ENCODE results near the gene FAM174C.

The FAM174C gene

DNA sequence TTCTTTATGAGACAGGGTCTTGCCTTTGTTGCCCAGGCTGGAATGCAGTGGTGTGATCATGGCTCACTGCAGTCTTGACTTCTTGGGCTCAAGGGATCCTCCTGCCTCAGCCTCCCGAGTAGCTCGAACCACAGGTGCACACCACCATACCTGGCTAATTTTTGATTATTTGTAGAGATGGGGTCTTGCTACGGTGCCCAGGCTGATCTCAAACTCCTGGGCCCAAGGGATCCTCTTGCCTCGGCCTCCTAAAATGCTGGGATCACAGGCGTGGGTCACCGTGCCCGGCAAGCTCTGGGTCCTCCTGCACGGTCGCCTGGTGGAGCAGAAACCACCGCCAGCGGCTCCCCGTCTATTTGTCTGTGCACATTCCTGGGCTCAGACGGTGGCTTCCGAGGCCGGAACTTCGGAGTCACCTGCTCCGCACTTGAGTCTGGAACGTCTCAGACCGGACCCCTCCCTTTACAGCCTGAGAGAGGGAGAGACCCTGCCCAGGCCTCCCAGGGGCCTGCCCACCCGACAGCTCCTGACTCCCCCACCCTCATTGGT lies 32.5 kb downstream of the FAM174C start:
- no peaks in the 10 kb centered on the region for H3K9me3 ChIP-seq (ENCODE audit: control insufficient read depth, low read length)
- no peak for DNase-seq (ENCODE audit: low read depth)
- H3K9ac ChIP-seq (ENCODE audit: low read length), result no peak overlapping the region
- H3K27me3 ChIP-seq (replicated peaks; ENCODE audit: control insufficient read depth, insufficient read depth, low read length), result peaks cover 15% of the 10 kb centered on the region
- H3K4me1 ChIP-seq (ENCODE audit: control insufficient read depth, insufficient read depth, low read length), result no peaks in the 10 kb centered on the region
- no peak overlapping the region for H3K4me3 ChIP-seq (ENCODE audit: low read length)
- H3K36me3 ChIP-seq (ENCODE audit: control insufficient read depth, insufficient read depth, low read length, severe bottlenecking), result no peaks in the 10 kb centered on the region

GRCh38 chr19:1308718-1309117 lies 33.4 kb downstream of the FAM174C start:
- peaks cover 23% of the 10 kb centered on the region for H3K27me3 ChIP-seq (replicated peaks; ENCODE audit: control insufficient read depth, insufficient read depth, low read length)
- no peaks in the 10 kb centered on the region for H3K4me1 ChIP-seq (ENCODE audit: control insufficient read depth, insufficient read depth, low read length)
- no peaks in the 10 kb centered on the region for H3K9me3 ChIP-seq (ENCODE audit: control insufficient read depth, low read length)
- no peak overlapping the region for H3K4me3 ChIP-seq (ENCODE audit: low read length)
- DNase-seq (ENCODE audit: low read depth), result no peak
- H3K36me3 ChIP-seq (ENCODE audit: control insufficient read depth, insufficient read depth, low read length, severe bottlenecking), result no peaks in the 10 kb centered on the region
- H3K9ac ChIP-seq (ENCODE audit: low read length), result no peak overlapping the region

DNA sequence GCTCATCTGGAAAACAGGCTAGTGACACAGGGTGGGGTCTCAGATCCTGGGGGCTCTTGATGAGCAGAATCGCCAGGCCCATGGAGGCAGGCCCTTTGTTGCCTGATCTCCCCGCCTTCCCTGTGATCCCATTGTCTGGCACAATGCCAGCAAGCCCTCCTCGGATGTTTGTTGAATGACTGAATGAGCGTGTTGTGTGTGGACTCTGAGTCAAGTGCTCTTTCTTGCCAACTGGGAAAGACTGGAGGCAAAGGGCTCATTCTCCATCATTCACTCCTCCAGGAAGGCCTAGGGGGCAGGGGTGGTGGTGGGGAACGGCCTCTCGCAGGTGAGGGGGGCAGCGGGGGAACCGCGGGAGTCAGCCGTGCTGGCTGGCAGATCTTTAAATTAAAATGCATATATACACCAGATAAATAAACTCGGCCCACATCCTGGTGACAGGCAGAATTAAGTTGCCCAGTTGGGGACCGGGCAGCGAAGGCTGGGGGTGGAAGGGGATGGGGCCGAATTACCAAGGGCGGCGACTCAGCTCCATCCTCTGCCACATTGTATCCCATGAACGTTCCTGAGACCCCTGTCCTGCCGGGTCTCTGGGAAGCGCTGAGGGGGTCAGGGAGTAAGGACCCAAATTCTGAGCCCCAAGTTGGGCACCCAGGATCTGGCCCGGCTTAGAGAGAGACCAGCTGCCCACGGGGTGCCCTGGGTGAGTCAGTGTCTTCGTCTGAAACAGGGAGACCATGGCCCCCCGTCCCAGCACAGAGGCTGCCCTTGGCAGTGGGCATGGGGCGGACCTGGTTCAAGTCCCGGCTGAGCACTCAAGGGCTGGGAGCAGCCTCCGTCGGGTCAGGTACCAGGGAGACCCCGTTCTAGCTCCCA lies 34.9 kb downstream of the FAM174C start:
- DNase-seq (ENCODE audit: low read depth), result no peak
- no peak overlapping the region for H3K4me3 ChIP-seq (ENCODE audit: low read length)
- no peaks in the 10 kb centered on the region for H3K36me3 ChIP-seq (ENCODE audit: control insufficient read depth, insufficient read depth, low read length, severe bottlenecking)
- no peak overlapping the region for H3K9ac ChIP-seq (ENCODE audit: low read length)
- H3K9me3 ChIP-seq (ENCODE audit: control insufficient read depth, low read length), result no peaks in the 10 kb centered on the region
- H3K27me3 ChIP-seq (replicated peaks; ENCODE audit: control insufficient read depth, insufficient read depth, low read length), result peaks cover 28% of the 10 kb centered on the region
- no peaks in the 10 kb centered on the region for H3K4me1 ChIP-seq (ENCODE audit: control insufficient read depth, insufficient read depth, low read length)

- Histone ChIP-seq H3K4me3 (ENCODE audit: low read length) (no peak overlapping the region), H3K4me1 (ENCODE audit: control insufficient read depth, insufficient read depth, low read length) (no peaks in the 10 kb centered on the region), H3K9ac (ENCODE audit: low read length) (no peak overlapping the region), H3K27me3 (replicated peaks; ENCODE audit: control insufficient read depth, insufficient read depth, low read length) (peaks cover 29% of the 10 kb centered on the region), H3K36me3 (ENCODE audit: control insufficient read depth, insufficient read depth, low read length, severe bottlenecking) (no peaks in the 10 kb centered on the region), H3K9me3 (ENCODE audit: control insufficient read depth, low read length) (no peaks in the 10 kb centered on the region)
- DNase-seq (ENCODE audit: low read depth), result no peak
Measured at GRCh38 chr19:1310853-1311180, 35.5 kb downstream of the FAM174C start.

GRCh38 chr19:1311543-1312091 lies 36.3 kb downstream of the FAM174C start:
- H3K4me3 ChIP-seq (ENCODE audit: low read length), result no peak overlapping the region
- peaks cover 37% of the 10 kb centered on the region for H3K27me3 ChIP-seq (replicated peaks; ENCODE audit: control insufficient read depth, insufficient read depth, low read length)
- no peak overlapping the region for H3K9ac ChIP-seq (ENCODE audit: low read length)
- H3K36me3 ChIP-seq (ENCODE audit: control insufficient read depth, insufficient read depth, low read length, severe bottlenecking), result no peaks in the 10 kb centered on the region
- no peak for DNase-seq (ENCODE audit: low read depth)
- H3K9me3 ChIP-seq (ENCODE audit: control insufficient read depth, low read length), result no peaks in the 10 kb centered on the region
- no peaks in the 10 kb centered on the region for H3K4me1 ChIP-seq (ENCODE audit: control insufficient read depth, insufficient read depth, low read length)

- Histone ChIP-seq H3K9ac (ENCODE audit: low read length) (no peak overlapping the region), H3K4me1 (ENCODE audit: control insufficient read depth, insufficient read depth, low read length) (no peaks in the 10 kb centered on the region), H3K9me3 (ENCODE audit: control insufficient read depth, low read length) (no peaks in the 10 kb centered on the region), H3K36me3 (ENCODE audit: control insufficient read depth, insufficient read depth, low read length, severe bottlenecking) (no peaks in the 10 kb centered on the region), H3K4me3 (ENCODE audit: low read length) (no peak overlapping the region), H3K27me3 (replicated peaks; ENCODE audit: control insufficient read depth, insufficient read depth, low read length) (peaks cover 51% of the 10 kb centered on the region)
- peak; percentile 63 for DNase-seq (ENCODE audit: low read depth)
Measured at GRCh38 chr19:1312767-1313694, 37.7 kb downstream of the FAM174C start.

- Histone ChIP-seq H3K36me3 (ENCODE audit: control insufficient read depth, insufficient read depth, low read length, severe bottlenecking) (no peaks in the 10 kb centered on the region), H3K4me3 (ENCODE audit: low read length) (no peak overlapping the region), H3K9me3 (ENCODE audit: control insufficient read depth, low read length) (no peaks in the 10 kb centered on the region), H3K4me1 (ENCODE audit: control insufficient read depth, insufficient read depth, low read length) (no peaks in the 10 kb centered on the region), H3K9ac (ENCODE audit: low read length) (no peak overlapping the region), H3K27me3 (replicated peaks; ENCODE audit: control insufficient read depth, insufficient read depth, low read length) (peaks cover 54% of the 10 kb centered on the region)
- DNase-seq (ENCODE audit: low read depth), result no peak
Measured at GRCh38 chr19:1313695-1314613, 38.6 kb downstream of the FAM174C start.

DNA sequence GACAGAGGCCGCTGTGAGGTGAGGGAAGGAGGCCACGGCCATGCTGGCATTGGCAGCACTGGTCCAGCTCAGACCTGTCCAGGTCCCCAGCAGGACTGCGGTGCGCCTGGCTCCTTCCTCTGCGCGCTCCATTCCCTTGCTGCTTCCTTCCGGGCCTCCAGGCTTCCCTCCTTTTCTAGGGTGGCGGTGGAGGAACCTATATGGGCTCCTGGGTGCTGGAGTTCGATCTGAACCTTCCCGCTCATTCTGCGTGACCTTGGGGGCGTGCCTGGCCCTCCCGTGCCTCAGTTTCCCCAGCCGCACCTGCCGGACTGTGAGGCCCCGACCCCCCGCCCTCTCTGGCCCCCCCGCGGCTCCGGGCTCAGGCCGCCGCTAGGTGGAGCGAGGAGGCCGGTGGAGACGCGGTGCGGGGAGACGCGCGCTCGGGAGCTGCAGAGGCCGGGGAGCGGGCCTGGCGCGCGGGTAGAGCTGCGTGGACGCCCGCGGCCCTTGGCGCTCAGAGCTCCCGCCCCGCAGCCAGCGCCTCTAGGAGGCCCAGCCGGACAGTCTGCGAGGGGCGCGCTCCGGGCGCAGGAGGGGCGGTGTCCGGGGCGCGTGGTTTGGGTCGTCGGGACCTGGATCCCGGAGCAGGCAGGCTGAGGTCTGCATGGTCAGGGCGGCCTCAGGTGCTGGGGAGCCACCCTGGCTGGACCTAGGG lies 40.3 kb downstream of the FAM174C start:
- peaks cover 44% of the 10 kb centered on the region for H3K27me3 ChIP-seq (replicated peaks; ENCODE audit: control insufficient read depth, insufficient read depth, low read length)
- H3K36me3 ChIP-seq (ENCODE audit: control insufficient read depth, insufficient read depth, low read length, severe bottlenecking), result no peaks in the 10 kb centered on the region
- H3K9ac ChIP-seq (ENCODE audit: low read length), result no peak overlapping the region
- peak; percentile 83 for DNase-seq (ENCODE audit: low read depth)
- no peak overlapping the region for H3K4me3 ChIP-seq (ENCODE audit: low read length)
- no peaks in the 10 kb centered on the region for H3K9me3 ChIP-seq (ENCODE audit: control insufficient read depth, low read length)
- H3K4me1 ChIP-seq (ENCODE audit: control insufficient read depth, insufficient read depth, low read length), result no peaks in the 10 kb centered on the region

DNA sequence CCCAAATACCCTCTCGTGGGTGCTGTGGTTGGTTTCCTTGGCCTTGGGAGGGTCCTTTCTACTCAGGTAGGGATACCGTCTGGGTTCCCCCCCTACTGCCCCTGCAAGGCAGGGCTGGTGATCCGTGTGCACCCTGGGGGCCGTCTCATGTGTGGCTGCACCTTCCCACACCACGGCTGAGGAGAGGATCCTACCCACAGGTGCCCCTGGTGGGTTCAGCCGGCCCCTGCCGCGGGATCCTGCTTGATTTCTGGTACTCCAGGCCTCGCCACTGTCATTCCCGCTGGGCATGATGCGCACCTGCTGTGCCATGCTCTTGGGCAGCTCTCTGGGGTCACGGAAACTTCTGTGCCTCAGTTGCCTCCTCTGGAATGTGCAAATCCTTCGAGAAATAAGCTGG lies 41.1 kb downstream of the FAM174C start:
- H3K27me3 ChIP-seq (replicated peaks; ENCODE audit: control insufficient read depth, insufficient read depth, low read length), result peaks cover 44% of the 10 kb centered on the region
- H3K36me3 ChIP-seq (ENCODE audit: control insufficient read depth, insufficient read depth, low read length, severe bottlenecking), result no peaks in the 10 kb centered on the region
- H3K9ac ChIP-seq (ENCODE audit: low read length), result no peak overlapping the region
- H3K9me3 ChIP-seq (ENCODE audit: control insufficient read depth, low read length), result no peaks in the 10 kb centered on the region
- no peaks in the 10 kb centered on the region for H3K4me1 ChIP-seq (ENCODE audit: control insufficient read depth, insufficient read depth, low read length)
- H3K4me3 ChIP-seq (ENCODE audit: low read length), result no peak overlapping the region
- no peak for DNase-seq (ENCODE audit: low read depth)

Data from adipocyte (in vitro differentiated cells).